K562 (cell line): ENCODE measurements around the gene SPANXN3. TPM values are rescaled to one million over a fixed set of nuclear protein-coding genes. Genes with fewer than 3 reads are reported as not detected.
"Not testable (repeated sequence)": the region's sequence is repeated elsewhere in the genome, so short reads cannot be mapped to it uniquely, and the experiment has no call there.

Source experiments
- ATAC-seq: fragments of 200-7000 bp; cut with Tn5 transposase; 3 replicates; pipeline ENCODE4 v1.9.1; 2020; ENCODE audit warnings: moderate library complexity
- Bru-seq: library from RNA; stranded (reverse); fragments of 400-500 nt; gene quantifications from one replicate; lab custom pipeline; 2021; lab: Mats Ljungman, UMichigan
- BruChase-seq, 2 experiments: library from RNA; stranded (reverse); fragments of 400-500 nt; gene quantifications; one replicate each; lab custom pipeline; 2021; lab: Mats Ljungman, UMichigan
- BruUV-seq: library from RNA; stranded (reverse); fragments of 400-500 nt; replicated peaks from 2 replicates; lab custom pipeline; 2021; lab: Mats Ljungman, UMichigan
- CTCF ChIA-PET: fragments of 300-600 bp; formaldehyde crosslinking; extraction: SDS; loops from one replicate; lab custom pipeline; 2021; ENCODE audit warnings: low intra/inter-chr PET ratio; lab: Yijun Ruan, JAX
- POLR2A ChIA-PET: fragments of 300-600, 350-650 bp; sonication (Branson Sonifier 250); formaldehyde crosslinking; extraction: SDS; loops from one replicate; lab custom pipeline; 2021; ENCODE audit warnings: antibody characterized with exemption, inconsistent platforms; lab: Yijun Ruan, JAX
- DNase-seq, 4 experiments: peaks; one replicate each; pipeline versions ENCODE4 v3.0.0 to v3.0.0-alpha.2; 2011 to 2018; ENCODE audit warnings: low spot score in 3 of 4, mixed read lengths in 3 of 4; ENCODE audit errors: extremely low read depth in 1 of 4
- FAIRE-seq: peaks from 2 replicates; lab custom pipeline; 2011; peaks lifted over from hg19 to GRCh38; lab: Jason Lieb, UNC
- H2AFZ ChIP-seq: 2 replicates; pipeline ENCODE4 v1.6.0; 2011; ENCODE audit warnings: low read depth, low read length, control low read depth, inconsistent platforms
- H3K27ac ChIP-seq: fragments of 200-600 bp; 3 replicates; pipeline ENCODE4 v1.8.0; 2011; ENCODE audit warnings: low read depth, mild to moderate bottlenecking, control low read depth, inconsistent platforms, low read length, moderate library complexity, mixed read lengths; ENCODE audit errors: extremely low read depth
- H3K27me3 ChIP-seq, 2 experiments: fragments of 300-600 bp in 1 of 2; 2 replicates in 1 of 2; 3 replicates in 1 of 2; pipeline versions ENCODE4 v1.6.0 to v1.8.0; 2011; ENCODE audit warnings: inconsistent platforms in 2 of 2, low read length in 2 of 2, mild to moderate bottlenecking in 1 of 2, mixed read lengths in 1 of 2, moderate library complexity in 1 of 2; ENCODE audit not compliant: control insufficient read depth in 2 of 2, insufficient read depth in 2 of 2
- H3K36me3 ChIP-seq: fragments of 300-600 bp; 3 replicates; pipeline ENCODE4 v1.8.0; 2011; ENCODE audit warnings: mild to moderate bottlenecking, low read length, inconsistent platforms; ENCODE audit not compliant: control insufficient read depth, insufficient read depth
- H3K4me1 ChIP-seq, 2 experiments: fragments of 200-600 bp in 1 of 2; replicated peaks in 1 of 2; 2 replicates in 1 of 2; 3 replicates in 1 of 2; pipeline versions ENCODE4 v1.5.1 to v1.8.0; 2011; ENCODE audit warnings: inconsistent platforms in 2 of 2, low read length in 2 of 2, mild to moderate bottlenecking in 1 of 2, mixed read lengths in 1 of 2, moderate library complexity in 1 of 2; ENCODE audit not compliant: control insufficient read depth in 2 of 2, insufficient read depth in 2 of 2
- H3K4me2 ChIP-seq: 2 replicates; pipeline ENCODE4 v1.6.1; 2011; ENCODE audit warnings: low read length, control low read depth, inconsistent platforms, mixed read lengths; ENCODE audit not compliant: insufficient read depth
- H3K4me3 ChIP-seq: fragments of 200-600 bp; sonication (generic), shearing (Covaris generic); 2 replicates; pipeline ENCODE4 v1.5.1; 2016; ENCODE audit warnings: control low read depth, inconsistent platforms
- H3K79me2 ChIP-seq: fragments of 200-600 bp; 3 replicates; pipeline ENCODE4 v1.8.0; 2011; ENCODE audit warnings: low read length, inconsistent platforms; ENCODE audit not compliant: control insufficient read depth, insufficient read depth
- H3K9ac ChIP-seq, 2 experiments: 2 replicates each; pipeline versions ENCODE4 v1.6.0 to v1.6.1; 2011; ENCODE audit warnings: low read depth in 2 of 2, low read length in 2 of 2, control low read depth in 1 of 2, inconsistent platforms in 1 of 2, mild to moderate bottlenecking in 1 of 2, mixed read lengths in 1 of 2; ENCODE audit not compliant: insufficient read depth in 1 of 2
- H3K9me1 ChIP-seq: one replicate; pipeline ENCODE4 v1.6.0; 2011; ENCODE audit warnings: inconsistent platforms, mild to moderate bottlenecking, low read length, moderate library complexity; ENCODE audit not compliant: control insufficient read depth, insufficient read depth
- H3K9me3 ChIP-seq: replicated peaks from 2 replicates; pipeline ENCODE4 v1.5.1; 2011; ENCODE audit warnings: low read depth, low read length, inconsistent platforms; ENCODE audit not compliant: control insufficient read depth, insufficient read depth
- H4K20me1 ChIP-seq: replicated peaks from 2 replicates; pipeline ENCODE4 v1.6.1; 2011; ENCODE audit warnings: low read length, inconsistent platforms, mixed read lengths; ENCODE audit not compliant: control insufficient read depth, insufficient read depth
- CAMTA2 ChIP-seq: fragments of 250-450 bp; sonication (Bioruptor Pico); conservative IDR thresholded peaks from 2 replicates; pipeline ENCODE4 v1.5.1; 2022
- MTA3 ChIP-seq: fragments of 450-650 bp; formaldehyde crosslinking; IDR thresholded peaks from 2 replicates; pipeline ENCODE4 v1.6.1; 2017; ENCODE audit warnings: mild to moderate bottlenecking, borderline replicate concordance
- NR2C2 ChIP-seq, 2 experiments: fragments of 200-800 bp in 1 of 2; sonication (Bioruptor generic) in 1 of 2; sonication (generic) in 1 of 2; formaldehyde crosslinking in 1 of 2; IDR thresholded peaks; 2 replicates each; pipeline versions ENCODE4 v1.6.1 to v1.8.0; 2016 to 2022; ENCODE audit warnings: mild to moderate bottlenecking in 1 of 2, missing compliant biosample characterization in 1 of 2, missing genetic modification characterization in 1 of 2, missing genetic modification reagents in 1 of 2
- RBM34 ChIP-seq: fragments of 200-400 bp; formaldehyde crosslinking; IDR thresholded peaks from 2 replicates; pipeline ENCODE4 v1.6.1; 2018; ENCODE audit warnings: low read length, borderline replicate concordance; ENCODE audit not compliant: insufficient read depth
- ZNF232 ChIP-seq: sonication (generic); formaldehyde crosslinking; IDR thresholded peaks from 2 replicates; pipeline ENCODE4 v1.8.0; 2022; ENCODE audit warnings: mild to moderate bottlenecking, missing genetic modification reagents
- ZNF354B ChIP-seq: fragments of 250-450 bp; sonication (Bioruptor Pico); IDR thresholded peaks from 2 replicates; pipeline ENCODE4 v1.4.0; 2020
- WGBS: fragments of 100-300 bp; shearing (Covaris generic); methylation state at CpG from one replicate; pipeline ENCODE4 v1.1.6; 2016; ENCODE audit warnings: low coverage, mixed read lengths; ENCODE audit not compliant: insufficient coverage; ENCODE audit errors: missing lambda C conversion rate; 5-methylcytosine and 5-hydroxymethylcytosine counted together
- in situ Hi-C: fragments of 300-500 bp; cut with MboI; formaldehyde crosslinking; loops from 4 replicates; pipeline ENCODE4 v1.15.0; 2018; ENCODE audit warnings: inconsistent platforms, mixed read lengths
- intact Hi-C: fragments of 100-400 bp; cut with micrococcal nuclease; formaldehyde crosslinking; loops from 2 replicates; pipeline ENCODE4 v1.14.2; 2022
- long read RNA-seq, 3 experiments: library from polyadenylated mRNA in 2 of 3; library from RNA in 1 of 3; unstranded in 2 of 3; stranded (forward) in 1 of 3; transcript quantifications; one replicate each; pipeline ENCODE4 v2.0.0, GENCODE V29; 2019 to 2022
- polyA minus RNA-seq, 3 experiments: library from RNA; depleted of rRNA, polyadenylated mRNA; stranded (reverse); fragments of >200 nt; gene quantifications; 2 replicates each; pipeline ENCODE4 v1.2.3, GENCODE V29; 2011
- polyA plus RNA-seq, 8 experiments: library from polyadenylated mRNA; depleted of rRNA in 4 of 8; stranded (reverse) in 5 of 8; unstranded in 3 of 8; fragments of >200 nt; fragmentation: Nextera tagmentation in 2 of 8; fragmentation: Illumina TruSeq in 1 of 8; extraction: Ambion mirVana in 2 of 8; extraction: Trizol in 1 of 8; gene quantifications; 2 replicates each; pipeline versions ENCODE4 v1.2.1 to v1.2.3, GENCODE V29; 2011 to 2014; ENCODE audit warnings: inconsistent platforms in 1 of 8, missing spikeins in 1 of 8
- total RNA-seq, 7 experiments: library from RNA; depleted of rRNA in 6 of 7; stranded (reverse); fragments of >200 nt in 6 of 7; fragmentation: Illumina TruSeq in 2 of 7; extraction: Trizol in 2 of 7; gene quantifications; 2 replicates each; pipeline versions ENCODE4 v1.2.1 to v1.2.3, GENCODE V29; 2011 to 2021; ENCODE audit warnings: low replicate concordance in 1 of 7
- TF ChIP-seq, protein P1 (sequence below): sonication (generic); formaldehyde crosslinking; IDR thresholded peaks from 2 replicates; pipeline ENCODE4 v1.8.0; 2022; ENCODE audit warnings: mild to moderate bottlenecking, missing genetic modification reagents, borderline replicate concordance
- TF ChIP-seq, protein P2 (sequence below): fragments of 450-650 bp; conservative IDR thresholded peaks from 2 replicates; pipeline ENCODE4 v1.6.1; 2016; ENCODE audit warnings: missing genetic modification characterization, low read depth, mild to moderate bottlenecking, missing compliant biosample characterization, moderate library complexity

Gene SPANXN3, protein sequence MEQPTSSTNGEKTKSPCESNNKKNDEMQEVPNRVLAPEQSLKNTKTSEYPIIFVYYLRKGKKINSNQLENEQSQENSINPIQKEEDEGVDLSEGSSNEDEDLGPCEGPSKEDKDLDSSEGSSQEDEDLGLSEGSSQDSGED
- total RNA-seq (2011; cell fraction: chromatin; rRNA removed; ENCODE audit: low replicate concordance): not detected in 2 replicates
- total RNA-seq (2011; cell fraction: nucleolus; rRNA removed): not detected in 2 replicates
- not detected in 2 replicates for total RNA-seq (2011; cell fraction: nucleoplasm; rRNA removed)
- total RNA-seq (2014; rRNA removed) (not detected in 2 replicates), total RNA-seq (2014; rRNA removed; fragmentation: Illumina TruSeq; extraction: Trizol) (not detected in 2 replicates), total RNA-seq (2015; rRNA removed; fragmentation: Illumina TruSeq; extraction: Trizol) (not detected in 2 replicates), total RNA-seq (2021) (not detected in 2 replicates), polyA plus RNA-seq (2011; rRNA removed) (not detected in 2 replicates), polyA plus RNA-seq (2014; fragmentation: Illumina TruSeq; extraction: Trizol) (not detected in 2 replicates), polyA plus RNA-seq (2014; fragmentation: Nextera tagmentation; extraction: Ambion mirVana) (not detected), polyA plus RNA-seq (2014; rRNA removed) (not detected in 2 replicates), polyA minus RNA-seq (2011; rRNA and poly(A)+ RNA removed) (not detected in 2 replicates), Bru-seq, nascent RNA (not detected), BruChase-seq, experiment 1, labeled RNA remaining after a 2-hour chase (not detected), BruChase-seq, experiment 2, labeled RNA remaining after a 6-hour chase (percentile 14 among the genes with signal in this experiment)
- polyA plus RNA-seq (2011; cell fraction: cytosol; rRNA removed): not detected in 2 replicates
- polyA plus RNA-seq (2011; cell fraction: nucleus; rRNA removed): not detected in 2 replicates
- polyA plus RNA-seq (2012): not detected in 2 replicates
- not detected in 2 replicates for polyA minus RNA-seq (2011; cell fraction: cytosol; rRNA and poly(A)+ RNA removed)
- not detected in 2 replicates for polyA minus RNA-seq (2011; cell fraction: nucleus; rRNA and poly(A)+ RNA removed)
- long read RNA-seq, experiment 1: 0 reads
- long read RNA-seq, experiment 2: 0 reads
- long read RNA-seq, experiment 3: 0 reads

DNA sequence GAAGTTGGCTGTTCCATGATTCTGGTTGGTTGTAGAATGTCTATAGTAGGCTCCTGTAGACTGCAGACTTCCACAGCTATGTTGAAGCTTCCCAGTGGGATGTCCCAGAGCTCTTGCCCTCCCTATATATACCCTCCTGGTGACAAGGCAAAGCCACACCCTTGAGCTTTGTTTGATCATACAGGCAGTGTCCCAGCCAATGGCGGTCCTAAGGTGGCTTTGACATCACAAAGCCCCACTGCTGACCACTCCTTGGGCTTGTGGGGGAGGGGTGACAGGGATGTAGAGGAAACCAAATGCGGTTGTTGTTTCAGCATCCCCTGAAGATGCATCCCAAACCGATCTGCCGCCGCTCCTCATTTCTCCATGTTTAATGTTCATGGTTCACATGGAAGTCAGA is at the start of gene SPANXN3:
Gene SPANXN3 (minus strand): TSS at position 101 of the 400 bp plus-strand sequence. CDS start 84 bp downstream, at position 17.
- POLR2A ChIA-PET, H3K27me3 ChIP-seq, DNase-seq, H3K9me3 ChIP-seq, H4K20me1 ChIP-seq, H3K27ac ChIP-seq, H3K4me3 ChIP-seq, H3K4me2 ChIP-seq, intact Hi-C loops, FAIRE-seq, H2AFZ ChIP-seq, in situ Hi-C loops, H3K4me1 ChIP-seq, CTCF ChIA-PET, ATAC-seq, H3K79me2 ChIP-seq, BruUV-seq, H3K36me3 ChIP-seq, H3K9ac ChIP-seq, H3K9me1 ChIP-seq: not testable (repeated sequence)
- no CpG with 5 or more reads among the region's 5 CpGs for WGBS

DNA sequence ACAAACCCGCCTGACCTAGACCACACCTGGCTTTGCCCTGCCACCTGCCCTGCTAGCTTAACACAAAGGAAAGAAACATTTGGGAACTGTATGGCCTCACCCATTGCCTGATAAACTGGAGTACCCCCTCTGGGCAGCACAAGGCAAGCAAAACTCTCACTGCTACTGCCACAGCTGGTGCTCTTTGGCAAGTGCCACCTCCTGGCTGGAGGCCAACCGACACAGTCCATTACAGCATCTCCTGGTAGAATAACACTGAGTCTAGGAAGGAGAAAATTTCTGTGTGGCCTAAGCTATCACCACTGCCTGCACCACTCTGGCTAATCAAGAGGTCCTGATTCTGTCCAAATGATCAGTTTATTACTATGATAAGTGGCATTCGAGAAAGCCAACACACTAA is 18.9 kb upstream of the SPANXN3 start:
- H3K9me3 ChIP-seq: no peaks in the 10 kb centered on the region
- in situ Hi-C loops: no loop called here
- no peak overlapping the region for H3K4me2 ChIP-seq
- no peaks in the 10 kb centered on the region for H3K4me1 ChIP-seq
- H3K36me3 ChIP-seq: no peaks in the 10 kb centered on the region
- H3K27ac ChIP-seq: no peak overlapping the region
- H2AFZ ChIP-seq: no peak overlapping the region
- H3K27me3 ChIP-seq: no peaks in the 10 kb centered on the region
- H3K4me3 ChIP-seq: no peak overlapping the region
- ChIA-PET POLR2A (no interaction called here), CTCF (no interaction called here)
- H3K79me2 ChIP-seq: no peaks in the 10 kb centered on the region
- intact Hi-C loops: no loop called here
- FAIRE-seq (no peak), DNase-seq (no peak), ATAC-seq (no peak)
- no peak overlapping the region for H3K9ac ChIP-seq
- BruUV-seq: no TSS peak
- 0% methylated on average over 3 of the region's 3 CpGs for WGBS
- H4K20me1 ChIP-seq: no peaks in the 10 kb centered on the region
- H3K9me1 ChIP-seq: no peaks in the 10 kb centered on the region
- TF ChIP-seq CAMTA2 (CRISPR knock-in tag) (no peak), ZNF354B (CRISPR knock-in tag) (no peak), NR2C2 (CRISPR knock-in tag; IDR thresholded peaks at IDR 0.05) (no peak), NR2C2 (tag; IDR thresholded peaks at IDR 0.05) (no peak), ZNF232 (CRISPR knock-in tag) (no peak), RBM34 (no peak), MTA3 (no peak)
- TF ChIP-seq, protein P1, sequence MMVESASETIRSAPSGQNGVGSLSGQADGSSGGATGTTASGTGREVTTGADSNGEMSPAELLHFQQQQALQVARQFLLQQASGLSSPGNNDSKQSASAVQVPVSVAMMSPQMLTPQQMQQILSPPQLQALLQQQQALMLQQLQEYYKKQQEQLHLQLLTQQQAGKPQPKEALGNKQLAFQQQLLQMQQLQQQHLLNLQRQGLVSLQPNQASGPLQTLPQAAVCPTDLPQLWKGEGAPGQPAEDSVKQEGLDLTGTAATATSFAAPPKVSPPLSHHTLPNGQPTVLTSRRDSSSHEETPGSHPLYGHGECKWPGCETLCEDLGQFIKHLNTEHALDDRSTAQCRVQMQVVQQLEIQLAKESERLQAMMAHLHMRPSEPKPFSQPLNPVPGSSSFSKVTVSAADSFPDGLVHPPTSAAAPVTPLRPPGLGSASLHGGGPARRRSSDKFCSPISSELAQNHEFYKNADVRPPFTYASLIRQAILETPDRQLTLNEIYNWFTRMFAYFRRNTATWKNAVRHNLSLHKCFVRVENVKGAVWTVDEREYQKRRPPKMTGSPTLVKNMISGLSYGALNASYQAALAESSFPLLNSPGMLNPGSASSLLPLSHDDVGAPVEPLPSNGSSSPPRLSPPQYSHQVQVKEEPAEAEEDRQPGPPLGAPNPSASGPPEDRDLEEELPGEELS: no peak
- TF ChIP-seq, protein P2, sequence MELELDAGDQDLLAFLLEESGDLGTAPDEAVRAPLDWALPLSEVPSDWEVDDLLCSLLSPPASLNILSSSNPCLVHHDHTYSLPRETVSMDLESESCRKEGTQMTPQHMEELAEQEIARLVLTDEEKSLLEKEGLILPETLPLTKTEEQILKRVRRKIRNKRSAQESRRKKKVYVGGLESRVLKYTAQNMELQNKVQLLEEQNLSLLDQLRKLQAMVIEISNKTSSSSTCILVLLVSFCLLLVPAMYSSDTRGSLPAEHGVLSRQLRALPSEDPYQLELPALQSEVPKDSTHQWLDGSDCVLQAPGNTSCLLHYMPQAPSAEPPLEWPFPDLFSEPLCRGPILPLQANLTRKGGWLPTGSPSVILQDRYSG (tag): no peak
